Chondrocyte (in vitro differentiated cells): ENCODE data around the gene METTL4. TPM values are rescaled to one million over a fixed set of nuclear protein-coding genes. Genes with fewer than 3 reads are reported as not detected.

Source experiments
- DNase-seq: peaks from one replicate; pipeline ENCODE4 v3.0.0; 2021; ENCODE audit warnings: mixed read lengths, low spot score
- H3K27ac Mint-ChIP-seq: one replicate; pipeline ENCODE4 v1.8.0; 2021; ENCODE audit warnings: mild to moderate bottlenecking, moderate library complexity, mixed read lengths; ENCODE audit not compliant: unreplicated experiment
- H3K27me3 Mint-ChIP-seq: 2 replicates; pipeline ENCODE4 v1.8.0; 2021; ENCODE audit warnings: low read depth, mixed read lengths
- H3K36me3 Mint-ChIP-seq: 2 replicates; pipeline ENCODE4 v1.8.0; 2021; ENCODE audit warnings: low read depth, mixed read lengths
- H3K4me1 Mint-ChIP-seq: 2 replicates; pipeline ENCODE4 v1.8.0; 2021; ENCODE audit warnings: low read depth, mild to moderate bottlenecking, mixed read lengths
- H3K4me3 Mint-ChIP-seq: one replicate; pipeline ENCODE4 v1.8.0; 2021; ENCODE audit warnings: mild to moderate bottlenecking, moderate library complexity, mixed read lengths; ENCODE audit not compliant: unreplicated experiment
- H3K9me3 Mint-ChIP-seq: 2 replicates; pipeline ENCODE4 v1.8.0; 2021; ENCODE audit warnings: low read depth, mixed read lengths
- total RNA-seq: library from RNA; stranded (reverse); gene quantifications from 3 replicates; pipeline ENCODE4 v1.2.1, GENCODE V29; 2021
- TF ChIP-seq, protein P1 (sequence below): fragments of 200-600 bp; sonication (generic); IDR thresholded peaks from 2 replicates; pipeline ENCODE4 v1.5.0; 2021; ENCODE audit warnings: antibody characterized with exemption, mild to moderate bottlenecking, moderate library complexity

Gene METTL4
- total RNA-seq, 1 donor from 2014 or later, result 6.5 TPM

DNA sequence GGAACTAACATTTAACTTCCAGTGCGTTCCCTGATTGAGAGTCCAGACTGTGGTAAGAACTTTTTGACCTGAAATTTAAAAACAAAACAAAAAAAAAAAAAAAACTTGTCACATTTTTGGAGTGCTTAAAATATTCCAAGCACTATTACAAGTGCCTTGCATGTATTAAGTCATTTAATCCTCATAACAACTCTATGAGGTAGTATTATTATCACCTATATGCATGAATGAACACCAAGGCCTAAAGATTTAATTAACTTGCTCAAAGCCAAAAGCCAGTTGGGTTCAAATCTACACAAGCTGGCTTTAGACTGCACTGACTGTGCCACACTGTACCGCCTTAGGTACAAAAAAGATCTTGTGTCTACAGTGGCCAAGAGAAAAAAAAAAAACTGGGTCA is 35.2 kb downstream of the METTL4 start:
- DNase-seq, result no peak
- TF ChIP-seq, protein P1, sequence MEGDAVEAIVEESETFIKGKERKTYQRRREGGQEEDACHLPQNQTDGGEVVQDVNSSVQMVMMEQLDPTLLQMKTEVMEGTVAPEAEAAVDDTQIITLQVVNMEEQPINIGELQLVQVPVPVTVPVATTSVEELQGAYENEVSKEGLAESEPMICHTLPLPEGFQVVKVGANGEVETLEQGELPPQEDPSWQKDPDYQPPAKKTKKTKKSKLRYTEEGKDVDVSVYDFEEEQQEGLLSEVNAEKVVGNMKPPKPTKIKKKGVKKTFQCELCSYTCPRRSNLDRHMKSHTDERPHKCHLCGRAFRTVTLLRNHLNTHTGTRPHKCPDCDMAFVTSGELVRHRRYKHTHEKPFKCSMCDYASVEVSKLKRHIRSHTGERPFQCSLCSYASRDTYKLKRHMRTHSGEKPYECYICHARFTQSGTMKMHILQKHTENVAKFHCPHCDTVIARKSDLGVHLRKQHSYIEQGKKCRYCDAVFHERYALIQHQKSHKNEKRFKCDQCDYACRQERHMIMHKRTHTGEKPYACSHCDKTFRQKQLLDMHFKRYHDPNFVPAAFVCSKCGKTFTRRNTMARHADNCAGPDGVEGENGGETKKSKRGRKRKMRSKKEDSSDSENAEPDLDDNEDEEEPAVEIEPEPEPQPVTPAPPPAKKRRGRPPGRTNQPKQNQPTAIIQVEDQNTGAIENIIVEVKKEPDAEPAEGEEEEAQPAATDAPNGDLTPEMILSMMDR, result no peak
- H3K4me3 Mint-ChIP-seq, result no peak overlapping the region
- peaks cover 4% of the 10 kb centered on the region for H3K36me3 Mint-ChIP-seq
- H3K4me1 Mint-ChIP-seq, result peaks cover 26% of the 10 kb centered on the region
- peaks cover 6% of the 10 kb centered on the region for H3K9me3 Mint-ChIP-seq
- peak overlapping the region; percentile 81 for H3K27ac Mint-ChIP-seq
- H3K27me3 Mint-ChIP-seq, result no peaks in the 10 kb centered on the region

DNA sequence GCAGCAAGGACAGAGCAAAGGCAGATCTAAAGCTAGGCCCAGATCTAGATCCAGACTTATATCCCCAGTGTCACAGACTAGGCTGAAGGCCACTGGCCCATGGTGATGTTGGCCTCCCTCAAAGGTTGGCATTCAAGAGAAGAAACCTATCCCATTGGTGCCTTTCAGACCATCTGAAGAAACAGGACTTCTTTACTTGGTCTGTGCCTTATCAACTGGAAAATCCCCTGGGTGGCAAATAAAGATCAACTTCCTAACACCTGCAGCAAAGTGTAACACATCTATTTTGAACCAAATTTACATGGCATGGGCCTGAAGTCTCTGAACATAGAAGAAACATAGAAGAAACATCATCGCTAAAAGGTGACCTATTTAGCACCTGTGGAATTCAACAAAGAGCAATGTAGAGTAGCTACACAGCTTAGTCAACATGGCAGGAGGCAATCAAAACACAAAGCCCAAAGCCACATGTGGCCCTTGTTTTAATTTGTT is 35.8 kb downstream of the METTL4 start:
- no peak for DNase-seq
- Mint-ChIP-seq H3K9me3 (peaks cover 6% of the 10 kb centered on the region), H3K4me1 (peaks cover 26% of the 10 kb centered on the region)

DNA sequence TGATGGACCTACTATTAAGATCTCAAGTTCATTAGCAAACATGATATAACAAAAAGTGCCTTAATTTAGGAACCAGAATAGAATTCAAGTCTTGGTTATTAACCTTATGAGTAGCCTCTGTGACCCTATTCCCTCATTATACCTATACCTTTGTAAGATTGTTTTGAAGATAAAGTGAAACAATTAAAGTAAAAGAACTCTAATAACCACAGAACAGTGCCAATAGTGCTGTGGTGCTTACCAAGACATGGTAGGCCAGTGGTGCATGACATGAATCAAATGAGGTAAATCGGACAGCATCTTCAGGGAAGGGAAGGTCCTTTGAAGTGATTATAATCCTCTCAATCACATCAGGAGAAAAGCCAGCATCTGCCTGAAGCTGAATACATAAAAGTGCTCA is 36.4 kb downstream of the METTL4 start:
- no peak overlapping the region for H3K27ac Mint-ChIP-seq

More for the DNA sequence above, 35.8 kb downstream of the METTL4 start:
- Mint-ChIP-seq H3K27me3 (no peaks in the 10 kb centered on the region), H3K4me3 (no peak overlapping the region), H3K27ac (no peak overlapping the region), H3K36me3 (peaks cover 4% of the 10 kb centered on the region)
- TF ChIP-seq, protein P1, result no peak

DNA sequence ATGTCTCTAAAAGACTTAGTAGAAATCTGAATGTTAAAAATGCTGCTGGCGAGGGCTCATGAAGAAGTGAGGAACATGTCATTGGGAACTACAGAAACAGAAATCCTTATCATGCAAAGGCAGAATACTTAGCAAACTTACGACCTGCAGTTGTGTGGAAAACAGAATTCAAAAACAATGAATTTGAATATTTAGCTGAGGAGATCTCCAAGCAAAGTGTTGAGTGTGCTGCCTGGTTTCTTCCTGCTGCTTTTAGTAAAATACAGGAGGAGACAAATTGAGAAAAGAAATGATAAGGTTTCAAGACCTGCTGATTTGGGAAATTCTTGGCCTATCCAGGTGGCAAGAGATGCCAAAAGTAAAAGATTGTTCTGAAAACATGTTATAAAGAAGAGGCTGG is 38.5 kb downstream of the METTL4 start:
- H3K9me3 Mint-ChIP-seq, result peaks cover 6% of the 10 kb centered on the region
- peaks cover 29% of the 10 kb centered on the region for H3K4me1 Mint-ChIP-seq
- H3K36me3 Mint-ChIP-seq, result peaks cover 4% of the 10 kb centered on the region
- TF ChIP-seq, protein P1, result no peak
- DNase-seq, result no peak
- H3K4me3 Mint-ChIP-seq, result no peak overlapping the region
- H3K27me3 Mint-ChIP-seq, result no peaks in the 10 kb centered on the region
- no peak overlapping the region for H3K27ac Mint-ChIP-seq

More for the DNA sequence above, 36.4 kb downstream of the METTL4 start:
- peaks cover 4% of the 10 kb centered on the region for H3K36me3 Mint-ChIP-seq
- TF ChIP-seq, protein P1, result no peak
- H3K4me3 Mint-ChIP-seq, result no peak overlapping the region
- H3K4me1 Mint-ChIP-seq, result peaks cover 26% of the 10 kb centered on the region
- no peaks in the 10 kb centered on the region for H3K27me3 Mint-ChIP-seq
- no peak for DNase-seq
- peaks cover 6% of the 10 kb centered on the region for H3K9me3 Mint-ChIP-seq

DNA sequence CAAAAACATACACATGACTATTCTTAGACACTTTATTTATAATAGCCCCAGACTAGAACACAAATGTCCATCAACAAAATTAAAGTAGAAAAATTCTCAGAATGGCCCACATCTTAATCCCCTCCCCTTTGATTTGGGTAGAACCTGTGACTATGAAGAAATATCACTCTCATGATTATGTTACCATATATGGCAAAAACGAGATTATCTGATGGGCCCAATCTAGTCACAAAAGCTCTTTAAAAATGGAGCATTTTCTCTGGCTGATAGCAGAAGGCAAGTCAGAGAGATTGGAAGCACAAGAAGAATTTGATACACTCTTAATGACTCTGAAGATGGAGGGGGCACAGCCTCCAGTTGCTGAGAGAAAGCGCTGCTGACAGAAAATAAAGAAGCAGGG is 39.6 kb downstream of the METTL4 start:
- H3K4me3 Mint-ChIP-seq, result no peak overlapping the region
- H3K4me1 Mint-ChIP-seq, result peaks cover 18% of the 10 kb centered on the region
- TF ChIP-seq, protein P1, result no peak
- H3K36me3 Mint-ChIP-seq, result peaks cover 4% of the 10 kb centered on the region
- peaks cover 6% of the 10 kb centered on the region for H3K9me3 Mint-ChIP-seq
- H3K27ac Mint-ChIP-seq, result no peak overlapping the region
- no peak for DNase-seq
- H3K27me3 Mint-ChIP-seq, result no peaks in the 10 kb centered on the region
